Keratinocyte (primary cell): ENCODE data around the gene SETD1B. TPM values are rescaled to one million over a fixed set of nuclear protein-coding genes. Genes with fewer than 3 reads are reported as not detected.

Experiments used
- DNase-seq: peaks from one replicate; pipeline ENCODE4 v3.0.0-alpha.2; 2011; ENCODE audit warnings: low read depth, missing footprints, low spot score
- FAIRE-seq: peaks from 2 replicates; lab custom pipeline; 2011; peaks lifted over from hg19 to GRCh38; lab: Jason Lieb, UNC
- H2AFZ ChIP-seq: 2 replicates; pipeline ENCODE4 v1.6.0; 2012; ENCODE audit warnings: low read length, control low read depth, inconsistent platforms; ENCODE audit not compliant: control insufficient read depth
- H3K27ac ChIP-seq: 2 replicates; pipeline ENCODE4 v1.5.1; 2011; ENCODE audit warnings: low read length; ENCODE audit not compliant: control insufficient read depth, insufficient read depth
- H3K27me3 ChIP-seq: 3 replicates; pipeline ENCODE4 v1.6.0; 2011; ENCODE audit warnings: low read length; ENCODE audit not compliant: control insufficient read depth, insufficient read depth; ENCODE audit errors: extremely low read depth
- H3K36me3 ChIP-seq, 2 experiments: 2 replicates in 1 of 2; 3 replicates in 1 of 2; pipeline ENCODE4 v1.5.1; 2011; ENCODE audit warnings: low read length in 2 of 2, mild to moderate bottlenecking in 1 of 2; ENCODE audit not compliant: control insufficient read depth in 2 of 2, insufficient read depth in 2 of 2; ENCODE audit errors: extremely low read depth in 1 of 2
- H3K4me1 ChIP-seq: 3 replicates; pipeline ENCODE4 v1.5.1; 2011; ENCODE audit warnings: low read length; ENCODE audit not compliant: control insufficient read depth, insufficient read depth; ENCODE audit errors: extremely low read depth
- H3K4me2 ChIP-seq: 3 replicates; pipeline ENCODE4 v1.6.0; 2011; ENCODE audit warnings: low read depth, low read length; ENCODE audit not compliant: control insufficient read depth, insufficient read depth; ENCODE audit errors: extremely low read depth
- H3K4me3 ChIP-seq, 3 experiments: fragments of 200-600 bp in 1 of 3; sonication (generic) in 1 of 3; 2 replicates in 2 of 3; 3 replicates in 1 of 3; pipeline ENCODE4 v1.5.1; 2011 to 2016; ENCODE audit warnings: low read length in 3 of 3, mild to moderate bottlenecking in 3 of 3, control low read depth in 2 of 3, inconsistent platforms in 1 of 3, low read depth in 1 of 3, mixed read lengths in 1 of 3, mixed run types in 1 of 3, moderate library complexity in 1 of 3; ENCODE audit not compliant: control insufficient read depth in 2 of 3, insufficient read depth in 2 of 3; ENCODE audit errors: extremely low read depth in 1 of 3
- H3K79me2 ChIP-seq: 2 replicates; pipeline ENCODE4 v1.6.0; 2012; ENCODE audit warnings: low read length; ENCODE audit not compliant: control insufficient read depth, insufficient read depth
- H3K9ac ChIP-seq: 3 replicates; pipeline ENCODE4 v1.6.0; 2011; ENCODE audit warnings: low read length; ENCODE audit not compliant: control insufficient read depth, insufficient read depth; ENCODE audit errors: extremely low read depth
- H3K9me1 ChIP-seq: 3 replicates; pipeline ENCODE4 v1.6.0; 2011; ENCODE audit warnings: low read length; ENCODE audit not compliant: control insufficient read depth, insufficient read depth; ENCODE audit errors: extremely low read depth
- H3K9me3 ChIP-seq: 2 replicates; pipeline ENCODE4 v1.5.1; 2012; ENCODE audit warnings: low read depth, low read length; ENCODE audit not compliant: control insufficient read depth
- H4K20me1 ChIP-seq: 3 replicates; pipeline ENCODE4 v1.6.0; 2011; ENCODE audit warnings: low read length; ENCODE audit not compliant: control insufficient read depth, insufficient read depth; ENCODE audit errors: extremely low read depth
- EZH2 ChIP-seq: IDR thresholded peaks from one replicate; pipeline ENCODE4 v1.6.1; 2012; ENCODE audit warnings: inconsistent platforms, mild to moderate bottlenecking, low read length, moderate library complexity
- dilution Hi-C: fragments of 300-500 bp; cut with MboI; formaldehyde crosslinking; loops from one replicate; pipeline ENCODE4 v1.7.0; 2020; ENCODE audit warnings: low sequenced_read_pairs; ENCODE audit not compliant: extremely low pct_ligation_motif_present
- polyA plus RNA-seq, 5 experiments: library from polyadenylated mRNA; depleted of rRNA in 3 of 5; stranded (reverse) in 3 of 5; stranded (forward) in 1 of 5; unstranded in 1 of 5; fragments of >200 nt; gene quantifications; 1 replicate in 1 of 5; 2 replicates in 3 of 5; 3 replicates in 1 of 5; pipeline versions ENCODE4 v1.2.1 to v1.2.3, GENCODE V29; 2011 to 2012; ENCODE audit warnings: missing spikeins in 2 of 5, low read depth in 1 of 5, low replicate concordance in 1 of 5
- TF ChIP-seq, protein P1 (sequence below), 3 experiments: IDR thresholded peaks in 1 of 3; conservative IDR thresholded peaks in 1 of 3; optimal IDR thresholded peaks in 1 of 3; 2 replicates in 2 of 3; 3 replicates in 1 of 3; pipeline versions ENCODE3 to v1.5.1; 2011; ENCODE audit warnings: low read length in 3 of 3, mild to moderate bottlenecking in 3 of 3, moderate library complexity in 2 of 3, control low read depth in 1 of 3, inconsistent platforms in 1 of 3; ENCODE audit not compliant: insufficient read depth in 2 of 3; ENCODE audit errors: extremely low read depth in 1 of 3

Gene SETD1B
- polyA plus RNA-seq, 1 donor (not counting 4 experiments of a cell fraction or from before 2014, with no cell fraction given), result 0.72 TPM

DNA sequence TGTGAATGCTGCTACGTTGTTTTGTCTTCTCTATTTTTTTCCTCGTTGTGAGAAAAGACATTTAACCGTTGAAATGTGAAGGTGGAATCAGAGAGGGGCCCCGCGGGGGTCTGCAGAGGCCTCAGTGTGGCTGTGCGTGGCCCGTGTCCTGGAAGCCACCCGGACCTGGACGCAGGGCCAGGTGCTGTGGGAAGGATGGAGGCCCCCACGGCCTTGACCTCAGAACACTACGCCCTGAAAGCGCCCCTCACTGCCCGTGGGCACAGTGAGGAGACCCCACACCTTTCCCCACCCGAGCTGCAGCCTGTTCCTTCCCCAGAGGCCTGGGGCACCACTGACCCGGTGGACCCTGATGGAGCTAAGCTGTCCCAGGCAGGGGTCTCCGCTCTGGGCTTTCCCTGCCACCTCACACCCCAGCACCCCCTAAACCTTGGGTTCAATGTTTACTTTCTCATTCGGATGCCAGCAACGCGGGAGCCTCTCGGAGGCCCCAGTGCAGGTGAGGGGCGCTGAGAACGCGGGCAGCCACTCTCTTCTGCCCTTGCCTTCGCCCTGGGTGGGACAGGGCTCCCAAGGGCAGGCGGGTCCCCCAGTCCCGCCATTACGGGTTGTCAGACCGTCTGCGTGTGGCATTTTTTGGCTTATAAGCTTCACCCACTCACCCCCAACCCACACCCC, 26.9 kb downstream of the SETD1B start:
- no peak overlapping the region for H3K4me3 ChIP-seq
- peaks cover 19 to 35% of the 10 kb centered on the region in 2 experiments for H3K36me3 ChIP-seq
- H3K4me2 ChIP-seq, result no peak overlapping the region
- FAIRE-seq, result no peak
- no peaks in the 10 kb centered on the region for H3K79me2 ChIP-seq
- DNase-seq, result no peak
- no peaks in the 10 kb centered on the region for H3K9me3 ChIP-seq
- H4K20me1 ChIP-seq, result peaks cover 3% of the 10 kb centered on the region
- TF ChIP-seq, protein P1, sequence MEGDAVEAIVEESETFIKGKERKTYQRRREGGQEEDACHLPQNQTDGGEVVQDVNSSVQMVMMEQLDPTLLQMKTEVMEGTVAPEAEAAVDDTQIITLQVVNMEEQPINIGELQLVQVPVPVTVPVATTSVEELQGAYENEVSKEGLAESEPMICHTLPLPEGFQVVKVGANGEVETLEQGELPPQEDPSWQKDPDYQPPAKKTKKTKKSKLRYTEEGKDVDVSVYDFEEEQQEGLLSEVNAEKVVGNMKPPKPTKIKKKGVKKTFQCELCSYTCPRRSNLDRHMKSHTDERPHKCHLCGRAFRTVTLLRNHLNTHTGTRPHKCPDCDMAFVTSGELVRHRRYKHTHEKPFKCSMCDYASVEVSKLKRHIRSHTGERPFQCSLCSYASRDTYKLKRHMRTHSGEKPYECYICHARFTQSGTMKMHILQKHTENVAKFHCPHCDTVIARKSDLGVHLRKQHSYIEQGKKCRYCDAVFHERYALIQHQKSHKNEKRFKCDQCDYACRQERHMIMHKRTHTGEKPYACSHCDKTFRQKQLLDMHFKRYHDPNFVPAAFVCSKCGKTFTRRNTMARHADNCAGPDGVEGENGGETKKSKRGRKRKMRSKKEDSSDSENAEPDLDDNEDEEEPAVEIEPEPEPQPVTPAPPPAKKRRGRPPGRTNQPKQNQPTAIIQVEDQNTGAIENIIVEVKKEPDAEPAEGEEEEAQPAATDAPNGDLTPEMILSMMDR (optimal IDR thresholded peaks at IDR 0.05 in 1 of 3, IDR thresholded peaks at IDR 0.05 in 1 of 3, conservative IDR thresholded peaks at IDR 0.05 in 1 of 3; ENCODE audit: extremely low read depth in 1 of 3, insufficient read depth in 2 of 3, low read length in 3 of 3), result no peak
- TF ChIP-seq EZH2, result no peak
- H3K27ac ChIP-seq, result no peak overlapping the region
- H3K9me1 ChIP-seq, result no peaks in the 10 kb centered on the region
- no peak overlapping the region for H2AFZ ChIP-seq
- no peak overlapping the region for H3K9ac ChIP-seq
- no peaks in the 10 kb centered on the region for H3K27me3 ChIP-seq
- dilution Hi-C loops, result no loop called here
- no peaks in the 10 kb centered on the region for H3K4me1 ChIP-seq

DNA sequence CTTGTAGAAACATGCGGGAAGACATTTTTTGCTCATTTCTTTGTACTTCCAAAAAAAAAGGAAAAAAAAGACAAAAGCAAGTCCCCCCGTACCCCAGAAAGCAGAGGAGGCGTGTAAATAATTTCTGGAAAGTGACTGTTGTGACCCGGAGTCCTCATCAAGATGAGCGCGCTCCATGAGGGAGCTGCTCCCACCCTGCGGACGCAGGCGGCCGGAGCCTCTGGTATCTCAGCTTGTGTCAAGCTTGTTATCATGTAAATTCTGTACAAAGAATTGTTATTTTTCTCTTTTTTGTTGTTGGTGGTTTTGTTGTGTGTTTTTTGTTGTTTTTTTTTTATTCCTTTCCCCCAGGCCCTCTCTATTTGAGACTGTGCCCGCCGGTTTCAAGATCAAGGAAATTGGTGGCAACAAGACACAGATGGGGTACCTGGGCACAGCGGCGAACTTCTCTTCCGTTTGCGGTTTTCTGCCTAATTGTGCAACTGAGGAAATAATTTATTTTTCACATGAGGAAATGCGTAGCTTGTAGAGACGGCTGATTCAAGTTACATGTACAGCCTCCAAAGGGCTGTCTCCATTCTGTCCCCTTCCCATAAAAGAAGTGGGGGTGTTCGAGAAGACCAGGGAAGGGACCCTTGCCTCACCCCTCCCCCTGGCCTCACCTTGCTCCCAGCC, 27.9 kb downstream of the SETD1B start:
- Histone ChIP-seq H4K20me1 (peaks cover 3% of the 10 kb centered on the region), H3K4me3 (no peak overlapping the region), H3K9ac (no peak overlapping the region), H3K27ac (no peak overlapping the region), H3K4me1 (no peaks in the 10 kb centered on the region), H3K36me3 (peaks cover 19 to 28% of the 10 kb centered on the region in 2 experiments), H3K9me1 (no peaks in the 10 kb centered on the region), H3K9me3 (no peaks in the 10 kb centered on the region), H3K27me3 (no peaks in the 10 kb centered on the region), H3K79me2 (no peaks in the 10 kb centered on the region), H3K4me2 (no peak overlapping the region), H2AFZ (no peak overlapping the region)
- DNase-seq, result no peak
- FAIRE-seq, result no peak
- TF ChIP-seq EZH2, result no peak
- TF ChIP-seq, protein P1 (optimal IDR thresholded peaks at IDR 0.05 in 1 of 3, IDR thresholded peaks at IDR 0.05 in 1 of 3, conservative IDR thresholded peaks at IDR 0.05 in 1 of 3; ENCODE audit: extremely low read depth in 1 of 3, insufficient read depth in 2 of 3, low read length in 3 of 3), result no peak
- dilution Hi-C loops, result no loop called here
